PC-3 (cell line): Measurements from ENCODE around the gene TRIOBP. TPM values are rescaled to one million over a fixed set of nuclear protein-coding genes. Genes with fewer than 3 reads are reported as not detected.

Source experiments
- ATAC-seq: fragments of 200-7000 bp; cut with Tn5 transposase; 2 replicates; pipeline ENCODE4 v1.9.1; 2020; ENCODE audit warnings: mild to moderate bottlenecking, moderate library complexity
- BruUV-seq: library from RNA; stranded (reverse); fragments of 400-500 nt; replicated peaks from 2 replicates; lab custom pipeline; 2021; lab: Mats Ljungman, UMichigan
- CTCF ChIA-PET: fragments of 300-600 bp; sonication (Branson Sonifier 250); formaldehyde crosslinking; loops from one replicate; lab custom pipeline; 2022; ENCODE audit warnings: antibody characterized with exemption; lab: Charles Lee
- POLR2A ChIA-PET: fragments of 300-600 bp; sonication (Branson Sonifier 250); formaldehyde crosslinking; loops from one replicate; lab custom pipeline; 2022; ENCODE audit warnings: antibody characterized with exemption; ENCODE audit not compliant: unreplicated experiment; lab: Charles Lee
- DNase-seq: peaks from one replicate; pipeline ENCODE4 v3.0.0-alpha.2; 2015
- H2AFZ ChIP-seq: fragments of 300-600 bp; sonication (generic); 2 replicates; pipeline ENCODE4 v1.6.0; 2016; ENCODE audit warnings: antibody characterized with exemption, low read length
- H3F3A ChIP-seq: fragments of 300-600 bp; sonication (generic); one replicate; pipeline ENCODE4 v1.6.0; 2017; ENCODE audit warnings: antibody characterized with exemption, low read length, control low read depth, mild to moderate bottlenecking; ENCODE audit not compliant: unreplicated experiment
- H3K27ac ChIP-seq: fragments of 300-600 bp; sonication (generic); 2 replicates; pipeline ENCODE4 v1.5.1; 2016; ENCODE audit warnings: mild to moderate bottlenecking, low read length
- H3K27me3 ChIP-seq: fragments of 300-600 bp; sonication (generic); 2 replicates; pipeline ENCODE4 v1.6.1; 2016; ENCODE audit warnings: low read length, mixed read lengths
- H3K36me3 ChIP-seq: fragments of 300-600 bp; sonication (generic); 2 replicates; pipeline ENCODE4 v1.6.1; 2016; ENCODE audit warnings: low read depth, mixed run types, low read length, mixed read lengths
- H3K4me1 ChIP-seq: fragments of 300-600 bp; sonication (generic); 2 replicates; pipeline ENCODE4 v1.5.1; 2016; ENCODE audit warnings: low read length; ENCODE audit not compliant: insufficient read depth
- H3K4me2 ChIP-seq: fragments of 300-600 bp; sonication (generic); 2 replicates; pipeline ENCODE4 v1.6.0; 2016; ENCODE audit warnings: low read length
- H3K4me3 ChIP-seq: fragments of 300-600 bp; sonication (generic); 2 replicates; pipeline ENCODE4 v1.5.1; 2016; ENCODE audit warnings: mild to moderate bottlenecking, low read length, mixed read lengths
- H3K79me2 ChIP-seq: fragments of 300-600 bp; sonication (generic); 2 replicates; pipeline ENCODE4 v1.6.1; 2017; ENCODE audit warnings: low read length, mixed read lengths
- H3K9ac ChIP-seq: fragments of 300-600 bp; sonication (generic); 2 replicates; pipeline ENCODE4 v1.6.0; 2016; ENCODE audit warnings: mild to moderate bottlenecking, low read length
- H3K9me2 ChIP-seq: fragments of 300-600 bp; sonication (generic); replicated peaks from 2 replicates; pipeline ENCODE4 v1.6.1; 2016; ENCODE audit warnings: mixed run types, low read length, mixed read lengths
- H3K9me3 ChIP-seq: fragments of 300-600 bp; sonication (generic); 2 replicates; pipeline ENCODE4 v1.6.1; 2016; ENCODE audit warnings: low read length, mixed read lengths
- H4K20me1 ChIP-seq: fragments of 300-600 bp; sonication (generic); 2 replicates; pipeline ENCODE4 v1.6.1; 2016; ENCODE audit warnings: low read length, mixed read lengths
- CTCF ChIP-seq: fragments of 300-600 bp; sonication (generic); conservative IDR thresholded peaks from 2 replicates; pipeline ENCODE4 v1.5.1; 2017; ENCODE audit warnings: antibody characterized with exemption, low read depth, mild to moderate bottlenecking, low read length
- EZH2 ChIP-seq: fragments of 300-600 bp; sonication (generic); IDR thresholded peaks from one replicate; pipeline ENCODE4 v1.6.1; 2017; ENCODE audit warnings: antibody characterized with exemption, mild to moderate bottlenecking, low read length; ENCODE audit not compliant: unreplicated experiment
- EZH2phosphoT487 ChIP-seq: fragments of 300-600 bp; sonication (generic); IDR thresholded peaks from 2 replicates; pipeline ENCODE4 v1.6.1; 2018; ENCODE audit warnings: mild to moderate bottlenecking, antibody characterized with exemption, low read length, borderline replicate concordance
- intact Hi-C: fragments of 100-400 bp; cut with micrococcal nuclease; formaldehyde crosslinking; loops from 2 replicates; pipeline ENCODE4 v1.9.0; 2023
- total RNA-seq: library from RNA; depleted of rRNA; stranded (reverse); fragments of >200 nt; gene quantifications from 2 replicates; pipeline ENCODE4 v1.2.3, GENCODE V29; 2014

TRIOBP gene
- total RNA-seq, 1 experiment from 2014 or later: 64.5 TPM

DNA sequence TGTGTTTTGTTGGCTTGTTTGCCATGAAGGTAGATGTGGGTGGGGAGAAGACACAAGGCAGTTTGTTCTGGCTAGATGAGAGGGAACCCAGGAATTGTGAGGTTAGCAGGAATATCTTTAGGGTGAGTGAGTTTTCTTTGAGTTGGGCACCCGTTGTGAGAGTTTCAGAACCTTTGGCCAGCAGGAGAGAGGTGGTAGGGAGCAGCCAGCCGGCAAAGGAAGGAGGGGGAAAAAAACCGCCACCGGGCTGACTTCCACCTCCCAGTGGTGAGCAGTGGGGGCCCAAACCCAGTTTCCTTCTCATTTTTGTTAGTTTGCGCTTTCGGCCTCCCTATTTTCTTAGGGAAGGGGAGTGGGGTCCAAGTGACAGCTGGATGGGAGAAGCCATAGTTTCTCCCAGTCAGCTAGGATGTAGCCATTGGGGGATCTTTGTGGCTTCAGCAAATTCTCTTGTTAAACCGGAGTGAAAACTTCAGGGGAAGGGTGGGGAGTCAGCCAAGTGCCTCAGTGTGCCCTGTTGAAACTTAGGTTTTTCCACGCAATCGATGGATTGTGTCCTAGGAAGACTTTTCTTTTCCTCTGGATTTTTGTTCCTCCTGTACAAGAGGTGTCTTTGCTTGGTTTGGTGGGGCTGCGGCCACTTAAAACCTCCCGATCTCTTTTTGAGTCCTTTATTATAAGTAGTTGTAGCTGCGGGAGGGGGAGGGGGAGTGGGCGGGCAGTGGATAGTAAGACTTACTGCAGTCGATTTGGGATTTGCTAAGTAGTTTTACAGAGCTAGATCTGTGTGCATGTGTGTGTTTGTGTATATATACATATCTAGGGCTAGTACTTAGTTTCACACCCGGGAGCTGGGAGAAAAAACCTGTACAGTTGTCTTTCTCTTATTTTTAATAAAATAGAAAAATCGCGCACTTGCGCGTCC lies 109.8 kb downstream of the TRIOBP start:
- POLR2A ChIA-PET: no interaction called here
- BruUV-seq: TSS peak; percentile 49
- TF ChIP-seq CTCF: no peak
- TF ChIP-seq EZH2: no peak
- TF ChIP-seq EZH2phosphoT487: no peak

DNA sequence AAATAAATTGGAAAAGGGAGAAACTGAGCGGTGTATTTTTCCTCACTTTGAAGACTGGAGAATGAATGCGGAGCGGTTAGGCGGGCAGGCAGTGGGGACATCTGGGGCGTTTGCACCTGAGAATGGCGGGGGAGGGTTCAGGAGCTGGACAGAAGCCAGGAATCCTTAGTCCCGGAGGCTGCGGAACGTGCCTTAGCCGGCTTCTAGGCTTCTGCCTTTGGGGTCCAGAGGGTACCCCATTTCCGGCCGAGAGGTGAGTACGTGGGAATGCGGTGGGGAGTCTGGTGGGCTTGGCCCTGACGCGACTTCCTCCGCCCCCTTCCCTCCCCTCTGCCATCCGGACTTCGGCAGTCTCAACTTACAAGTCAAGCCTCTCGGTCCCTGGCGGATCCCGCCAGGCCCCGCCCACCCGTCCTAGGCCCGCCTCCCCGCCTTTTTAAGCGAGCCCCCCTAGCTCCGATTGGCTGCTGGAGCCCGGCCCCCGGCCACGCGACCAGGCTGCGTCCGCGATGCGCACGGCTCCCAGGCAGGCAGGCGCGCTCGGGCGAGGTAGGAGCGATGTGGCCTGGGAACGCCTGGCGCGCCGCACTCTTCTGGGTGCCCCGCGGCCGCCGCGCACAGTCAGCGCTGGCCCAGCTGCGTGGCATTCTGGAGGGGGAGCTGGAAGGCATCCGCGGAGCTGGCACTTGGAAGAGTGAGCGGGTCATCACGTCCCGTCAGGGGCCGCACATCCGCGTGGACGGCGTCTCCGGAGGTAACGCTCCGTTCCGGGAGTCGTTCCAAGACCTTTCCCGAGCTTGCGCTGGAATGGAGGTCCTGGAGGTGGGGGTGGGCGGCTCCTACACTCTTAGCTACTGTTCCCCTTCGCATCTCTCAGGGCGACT lies 110.8 kb downstream of the TRIOBP start, which contains the start of gene GCAT:
TSS of gene GCAT (plus strand) at position 525 of the 884 bp plus-strand sequence. CDS start at position 559, 34 bp downstream.
- peak within 1 kb of the TSS; percentile 98 for H3K4me2 ChIP-seq
- H3K4me1 ChIP-seq: peaks cover 17% of the 10 kb centered on the region
- ATAC-seq: peak; percentile 65
- intact Hi-C loops: loop anchor here (10.0 kb wide), 1 partner anchor 123 kb away; the partner anchor contains the start of gene NOL12
- peak; percentile 91 for DNase-seq
- POLR2A ChIA-PET: interaction anchor here (0.5 to 0.7 kb wide), 4 partner anchors 21 to 1767 kb away, joined by 3 to 10 read pairs (median 3); partner anchors contain the start of gene POLR2F
- H3F3A ChIP-seq: peaks cover 18% of the 10 kb centered on the region
- H3K9ac ChIP-seq: peak within 1 kb of the TSS; percentile 95
- no TSS peak for BruUV-seq
- peak; percentile 67 for TF ChIP-seq EZH2phosphoT487
- no peak for TF ChIP-seq CTCF
- H2AFZ ChIP-seq: peak within 1 kb of the TSS; percentile 51; the same call in 1 of the 2 replicates
- H4K20me1 ChIP-seq: peaks cover 21% of the 10 kb centered on the region
- no peaks in the 10 kb centered on the region for H3K36me3 ChIP-seq
- CTCF ChIA-PET: interaction anchor here (0.6 to 0.7 kb wide), 3 partner anchors 11 to 478 kb away, joined by 4 to 9 read pairs (median 4); partner anchors contain the start of gene MICALL1
- H3K4me3 ChIP-seq: peak within 1 kb of the TSS; percentile 100
- no peaks in the 10 kb centered on the region for H3K27me3 ChIP-seq
- no peaks in the 10 kb centered on the region for H3K9me2 ChIP-seq
- H3K27ac ChIP-seq: peak within 1 kb of the TSS; percentile 66
- peaks cover 30% of the 10 kb centered on the region for H3K79me2 ChIP-seq
- no peaks in the 10 kb centered on the region for H3K9me3 ChIP-seq

More for the DNA sequence above, 109.8 kb downstream of the TRIOBP start:
- peak; percentile 49 for DNase-seq
- Histone ChIP-seq H3F3A (peaks cover 18% of the 10 kb centered on the region), H3K9ac (peak overlapping the region; percentile 95), H2AFZ (no peak overlapping the region), H3K27me3 (no peaks in the 10 kb centered on the region), H3K4me3 (peak overlapping the region; percentile 100), H3K4me1 (peaks cover 17% of the 10 kb centered on the region), H3K9me3 (no peaks in the 10 kb centered on the region), H3K4me2 (peak overlapping the region; percentile 98), H3K36me3 (no peaks in the 10 kb centered on the region), H3K79me2 (peaks cover 30% of the 10 kb centered on the region), H3K9me2 (no peaks in the 10 kb centered on the region), H3K27ac (peak overlapping the region; percentile 66), H4K20me1 (peaks cover 21% of the 10 kb centered on the region)
- intact Hi-C loops: loop anchor here (10.0 kb wide), 1 partner anchor 122 kb away; the partner anchor contains the start of gene NOL12
- CTCF ChIA-PET: interaction anchor here (0.5 to 0.6 kb wide), 2 partner anchors 12 to 144 kb away, joined by 3 to 4 read pairs; no protein-coding TSS in a partner anchor
- ATAC-seq: no peak
